Activated CD4-positive, alpha-beta T cell treated with anti-CD3 and anti-CD28 coated beads, Interleukin-2, amount 10 ng/mL, durations not matched to agents 7 days and 5 days (primary cell): ENCODE measurements around the gene DHX30. TPM values are rescaled to one million over a fixed set of nuclear protein-coding genes. Genes with fewer than 3 reads are reported as not detected.

Experiments used
- CTCF ChIA-PET: fragments of 350-600 bp; sonication (Branson Sonifier 250); formaldehyde crosslinking; loops from one replicate; lab custom pipeline; 2021; ENCODE audit warnings: antibody characterized with exemption; lab: Charles Lee
- POLR2A ChIA-PET: fragments of 350-600 bp; sonication (Branson Sonifier 250); formaldehyde crosslinking; loops from one replicate; lab custom pipeline; 2021; ENCODE audit warnings: antibody characterized with exemption; lab: Charles Lee
- DNase-seq: peaks from one replicate; pipeline ENCODE4 v3.0.0-alpha.2; 2020
- H3K27ac Mint-ChIP-seq: one replicate; pipeline ENCODE4 v1.8.0; 2021; ENCODE audit warnings: mild to moderate bottlenecking, moderate library complexity, mixed read lengths
- H3K27me3 Mint-ChIP-seq: one replicate; pipeline ENCODE4 v1.8.0; 2021; ENCODE audit warnings: mixed read lengths
- H3K36me3 Mint-ChIP-seq: one replicate; pipeline ENCODE4 v1.8.0; 2021; ENCODE audit warnings: low read depth, mixed read lengths
- H3K4me1 Mint-ChIP-seq: one replicate; pipeline ENCODE4 v1.8.0; 2021; ENCODE audit warnings: mixed read lengths
- H3K4me3 Mint-ChIP-seq: one replicate; pipeline ENCODE4 v1.8.0; 2021; ENCODE audit warnings: mild to moderate bottlenecking, moderate library complexity, mixed read lengths
- H3K9me3 Mint-ChIP-seq: one replicate; pipeline ENCODE4 v1.8.0; 2021; ENCODE audit warnings: mixed read lengths
- total RNA-seq, 2 experiments: library from RNA; stranded (reverse); gene quantifications; one replicate each; pipeline ENCODE4 v1.2.3, GENCODE V29; 2021

The DHX30 gene
- total RNA-seq, 2 experiments from 2014 or later: 73.2 to 77.8 TPM

DNA sequence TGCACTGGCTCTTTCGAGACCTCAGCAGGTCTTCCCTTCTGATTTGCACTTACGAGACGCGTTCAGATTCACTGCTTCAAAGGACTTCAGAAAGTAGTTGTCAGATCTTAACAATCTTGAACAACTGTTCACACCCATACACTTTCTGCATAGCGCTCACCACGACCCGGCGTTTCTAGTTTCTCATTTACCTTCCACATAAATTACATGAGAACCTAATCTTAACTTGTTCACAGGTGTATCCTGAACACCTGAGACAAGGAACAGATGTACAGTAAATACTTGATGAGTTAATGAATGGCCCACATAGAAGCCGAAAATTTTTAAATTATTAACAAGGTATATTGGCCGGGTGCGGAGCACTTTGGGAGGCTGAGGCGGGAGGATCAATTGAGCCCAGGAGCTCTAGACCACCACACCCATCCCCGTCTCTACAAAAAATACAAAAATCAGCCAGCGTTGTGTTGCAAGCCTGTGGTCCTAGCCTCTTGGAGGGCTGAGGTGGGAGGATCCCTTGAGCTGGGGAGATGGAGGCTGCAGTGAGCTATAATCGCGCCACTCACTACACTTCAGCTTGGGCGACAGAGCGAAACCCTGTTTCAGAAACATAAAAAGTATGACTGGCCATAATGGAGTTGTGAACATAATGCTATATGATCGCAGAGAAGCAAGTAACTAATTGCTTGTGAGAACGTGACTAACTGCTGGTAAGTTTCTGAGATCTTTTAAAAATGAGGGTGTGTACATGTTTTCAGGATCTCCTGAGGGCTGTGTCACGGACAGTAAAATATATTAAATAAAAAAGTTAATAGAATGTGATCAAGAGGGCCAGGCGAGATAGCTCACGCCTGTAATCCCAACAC is 20.3 kb upstream of the DHX30 start:
- POLR2A ChIA-PET: no interaction called here
- no peaks in the 10 kb centered on the region for H3K27me3 Mint-ChIP-seq
- DNase-seq: no peak
- peak overlapping the region; percentile 86 for H3K4me3 Mint-ChIP-seq
- peaks cover 8% of the 10 kb centered on the region for H3K36me3 Mint-ChIP-seq
- CTCF ChIA-PET: interaction anchor here (1.3 to 1.7 kb wide), 2 partner anchors 19 to 258 kb away, joined by 3 read pairs; no protein-coding TSS in a partner anchor
- H3K27ac Mint-ChIP-seq: peak overlapping the region; percentile 98
- H3K9me3 Mint-ChIP-seq: no peaks in the 10 kb centered on the region
- peaks cover 24% of the 10 kb centered on the region for H3K4me1 Mint-ChIP-seq

GRCh38 chr3:47783673-47784072 is 19.3 kb upstream of the DHX30 start:
- H3K9me3 Mint-ChIP-seq: no peaks in the 10 kb centered on the region
- CTCF ChIA-PET: interaction anchor here (1.3 to 1.7 kb wide), 2 partner anchors 18 to 259 kb away, joined by 3 read pairs; no protein-coding TSS in a partner anchor
- peak overlapping the region; percentile 25 for H3K4me3 Mint-ChIP-seq
- peaks cover 26% of the 10 kb centered on the region for H3K4me1 Mint-ChIP-seq
- H3K36me3 Mint-ChIP-seq: peaks cover 8% of the 10 kb centered on the region
- no peak overlapping the region for H3K27ac Mint-ChIP-seq
- POLR2A ChIA-PET: no interaction called here
- H3K27me3 Mint-ChIP-seq: no peaks in the 10 kb centered on the region
- DNase-seq: no peak

DNA sequence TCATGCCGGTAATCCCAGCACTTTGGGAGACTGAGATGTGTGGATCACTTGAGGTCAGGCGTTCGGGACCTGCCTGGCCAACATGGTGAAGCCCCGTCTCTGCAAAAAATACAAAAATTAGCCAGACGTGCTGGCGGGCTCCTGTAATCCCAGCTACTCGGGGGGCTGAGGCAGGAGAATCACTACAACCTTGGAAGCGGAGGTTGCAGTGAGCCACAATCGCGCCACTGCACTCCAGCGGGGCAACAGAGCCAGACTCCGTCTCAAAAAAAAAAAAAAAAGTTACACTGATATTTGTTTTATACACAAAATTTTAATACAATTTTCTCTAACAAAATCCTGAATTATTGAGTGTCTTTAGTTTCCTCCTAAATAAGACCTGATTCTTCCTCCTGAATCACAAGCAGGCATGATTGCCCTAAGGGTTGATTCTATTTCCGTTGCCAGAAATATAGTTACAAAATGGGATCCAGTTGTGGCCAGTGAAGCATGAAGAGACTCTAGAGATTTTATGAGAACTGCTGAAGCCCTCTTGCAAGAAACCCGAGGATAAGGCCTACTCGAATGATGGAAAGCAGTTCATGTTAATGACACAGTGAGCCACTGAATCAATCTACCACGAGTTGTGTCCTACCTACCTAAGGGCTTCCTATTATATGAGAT is 11.6 kb upstream of the DHX30 start:
- Mint-ChIP-seq H3K4me3 (no peak overlapping the region), H3K36me3 (no peaks in the 10 kb centered on the region), H3K27me3 (no peaks in the 10 kb centered on the region), H3K27ac (no peak overlapping the region), H3K4me1 (peaks cover 2% of the 10 kb centered on the region), H3K9me3 (peaks cover 2% of the 10 kb centered on the region)
- DNase-seq: no peak
- ChIA-PET POLR2A (no interaction called here), CTCF (no interaction called here)

GRCh38 chr3:47792699-47793098 is 10.2 kb upstream of the DHX30 start:
- ChIA-PET POLR2A (no interaction called here), CTCF (interaction anchor here (0.9 kb wide), 1 partner anchor 270 kb away, joined by 7 read pairs; no protein-coding TSS in a partner anchor)
- no peak for DNase-seq
- Mint-ChIP-seq H3K9me3 (peaks cover 2% of the 10 kb centered on the region), H3K27ac (no peak overlapping the region), H3K36me3 (no peaks in the 10 kb centered on the region), H3K27me3 (no peaks in the 10 kb centered on the region), H3K4me1 (peaks cover 2% of the 10 kb centered on the region), H3K4me3 (no peak overlapping the region)

DNA sequence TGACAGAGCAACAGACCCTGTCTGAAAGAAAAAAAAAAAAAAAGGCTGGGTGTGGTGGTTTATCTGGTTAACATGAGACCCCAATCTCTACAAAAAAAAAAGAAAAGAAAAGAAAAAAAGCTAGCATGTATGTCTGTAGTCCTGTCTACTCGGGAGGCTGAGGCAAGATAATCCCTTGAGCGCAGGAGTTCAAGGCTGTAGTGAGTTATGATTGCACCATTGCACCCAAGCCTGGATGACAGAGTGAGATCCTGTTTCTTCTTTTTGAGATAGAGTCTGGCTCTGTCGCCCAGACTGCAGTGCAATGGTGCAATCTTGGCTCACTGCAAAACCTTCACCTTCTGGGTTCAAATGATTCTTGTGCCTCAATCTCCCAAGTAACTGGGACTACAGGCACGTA is 8.4 kb upstream of the DHX30 start:
- no peak for DNase-seq
- Mint-ChIP-seq H3K4me3 (no peak overlapping the region), H3K9me3 (peaks cover 2% of the 10 kb centered on the region), H3K4me1 (no peaks in the 10 kb centered on the region), H3K36me3 (no peaks in the 10 kb centered on the region), H3K27ac (no peak overlapping the region), H3K27me3 (no peaks in the 10 kb centered on the region)
- CTCF ChIA-PET: no interaction called here
- POLR2A ChIA-PET: interaction anchor here (0.7 kb wide), 1 partner anchor 110 kb away, joined by 18 read pairs; no protein-coding TSS in a partner anchor

- H3K27me3 Mint-ChIP-seq: no peaks in the 10 kb centered on the region
- CTCF ChIA-PET: interaction anchor here (1.0 to 1.7 kb wide), 3 partner anchors 10 to 24 kb away, joined by 4 to 5 read pairs (median 4); no protein-coding TSS in a partner anchor
- peaks cover 26% of the 10 kb centered on the region for H3K4me1 Mint-ChIP-seq
- H3K36me3 Mint-ChIP-seq: no peaks in the 10 kb centered on the region
- no peak overlapping the region for H3K4me3 Mint-ChIP-seq
- no peak overlapping the region for H3K27ac Mint-ChIP-seq
- H3K9me3 Mint-ChIP-seq: no peaks in the 10 kb centered on the region
- no peak for DNase-seq
- POLR2A ChIA-PET: no interaction called here
These were observed 3.2 kb upstream of the DHX30 start for GRCh38 chr3:47799733-47800132.

GRCh38 chr3:47803480-47804025 is 615 bp downstream of the DHX30 start:
- DNase-seq: no peak
- Mint-ChIP-seq H3K27ac (peak overlapping the region; percentile 94), H3K9me3 (no peaks in the 10 kb centered on the region), H3K36me3 (peaks cover 4% of the 10 kb centered on the region), H3K4me1 (peaks cover 29% of the 10 kb centered on the region), H3K27me3 (no peaks in the 10 kb centered on the region), H3K4me3 (peak overlapping the region; percentile 95)
- ChIA-PET CTCF (interaction anchor here (1.9 kb wide), 1 partner anchor 21 kb away, joined by 9 read pairs; no protein-coding TSS in a partner anchor), POLR2A (no interaction called here)

- H3K4me3 Mint-ChIP-seq: peak overlapping the region; percentile 95
- DNase-seq: no peak
- no peaks in the 10 kb centered on the region for H3K27me3 Mint-ChIP-seq
- H3K4me1 Mint-ChIP-seq: peaks cover 29% of the 10 kb centered on the region
- ChIA-PET POLR2A (no interaction called here), CTCF (interaction anchor here (0.7 to 1.9 kb wide), 3 partner anchors 9 to 20 kb away, joined by 3 to 9 read pairs (median 4); no protein-coding TSS in a partner anchor)
- H3K9me3 Mint-ChIP-seq: no peaks in the 10 kb centered on the region
- peaks cover 4% of the 10 kb centered on the region for H3K36me3 Mint-ChIP-seq
- H3K27ac Mint-ChIP-seq: peak overlapping the region; percentile 1
These were observed 1.6 kb downstream of the DHX30 start for GRCh38 chr3:47804577-47804976.

- Mint-ChIP-seq H3K36me3 (peaks cover 23% of the 10 kb centered on the region), H3K27ac (no peak overlapping the region), H3K4me1 (no peaks in the 10 kb centered on the region), H3K4me3 (no peak overlapping the region), H3K9me3 (no peaks in the 10 kb centered on the region), H3K27me3 (no peaks in the 10 kb centered on the region)
- ChIA-PET CTCF (interaction anchor here (0.6 to 0.9 kb wide), 4 partner anchors 11 to 306 kb away, joined by 3 to 4 read pairs (median 3); no protein-coding TSS in a partner anchor), POLR2A (no interaction called here)
- no peak for DNase-seq
These were observed 10.7 kb downstream of the DHX30 start for GRCh38 chr3:47813551-47814177.

DNA sequence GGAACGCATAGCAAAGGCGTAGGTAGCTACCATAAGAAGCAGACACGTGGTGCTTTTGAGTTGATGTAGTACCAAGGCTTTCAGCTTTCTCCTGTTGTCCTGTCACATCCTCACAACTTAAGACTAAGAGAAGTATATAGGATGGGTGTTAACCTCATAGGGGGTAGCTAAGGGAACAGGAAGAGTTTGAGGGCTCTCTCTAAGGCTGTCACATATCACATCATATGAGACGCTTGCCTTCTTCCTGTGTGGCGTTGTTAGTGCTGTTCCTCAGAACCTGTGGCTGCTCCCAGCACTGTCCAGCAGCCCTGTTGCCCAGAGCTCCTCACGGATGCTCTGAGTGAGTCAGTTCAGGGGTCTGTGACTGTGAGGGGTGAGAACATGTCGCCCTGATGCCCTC is 14.7 kb downstream of the DHX30 start:
- Mint-ChIP-seq H3K36me3 (peaks cover 14% of the 10 kb centered on the region), H3K4me1 (no peaks in the 10 kb centered on the region), H3K4me3 (no peak overlapping the region), H3K27me3 (no peaks in the 10 kb centered on the region), H3K9me3 (peaks cover 4% of the 10 kb centered on the region), H3K27ac (no peak overlapping the region)
- ChIA-PET CTCF (interaction anchor here (1.1 to 3.7 kb wide), 3 partner anchors 7 to 173 kb away, joined by 3 to 19 read pairs (median 4); no protein-coding TSS in a partner anchor), POLR2A (no interaction called here)
- DNase-seq: no peak

DNA sequence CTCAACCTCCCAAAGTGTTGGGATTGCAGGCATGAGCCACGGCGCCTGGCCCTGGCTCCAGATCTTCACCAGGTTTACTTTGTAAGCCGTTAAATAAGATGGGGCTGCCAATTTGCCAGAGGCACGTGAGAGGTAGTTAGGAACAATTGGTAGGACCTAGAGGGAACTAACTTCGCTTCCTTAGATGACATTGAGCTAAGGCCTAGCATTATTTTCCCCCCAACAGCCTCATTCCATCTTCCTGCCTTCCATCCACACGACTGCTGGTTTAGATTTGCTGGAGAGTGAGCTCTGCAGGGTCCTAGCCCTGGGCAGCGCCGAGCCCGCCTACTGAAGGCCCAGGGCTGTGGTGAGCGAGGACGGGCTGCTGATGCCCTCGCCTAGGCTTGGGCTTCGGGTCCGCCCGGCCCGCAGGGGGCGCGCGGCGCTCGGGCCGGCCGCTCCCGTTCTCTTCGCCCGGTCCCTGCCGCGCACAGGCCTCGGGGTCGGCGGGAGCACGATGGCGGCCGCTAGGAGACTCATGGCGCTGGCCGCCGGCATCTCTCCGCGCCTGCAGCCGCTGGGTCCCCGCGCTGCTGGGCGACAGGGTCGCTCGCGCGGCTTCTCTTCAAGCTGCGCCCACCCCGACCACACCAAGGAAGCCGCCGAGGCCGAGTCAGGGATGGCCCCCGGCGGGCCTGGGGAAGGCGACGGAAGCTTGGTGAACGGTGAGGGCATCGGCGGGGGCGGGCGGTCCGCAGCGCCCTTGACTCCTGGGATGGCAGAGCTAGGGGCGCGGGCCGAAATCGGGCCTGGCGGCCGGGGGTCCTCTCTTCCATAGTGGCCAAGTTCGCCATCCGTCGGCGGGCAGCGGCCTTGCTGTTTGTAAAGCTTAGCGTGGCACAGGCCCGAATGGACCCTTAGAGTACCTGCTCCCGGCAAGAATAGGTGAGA is 21.9 kb downstream of the DHX30 start:
- peaks cover 4% of the 10 kb centered on the region for H3K9me3 Mint-ChIP-seq

More for the DNA sequence above, 21.9 kb downstream of the DHX30 start:
- peak; percentile 74 for DNase-seq
- H3K27ac Mint-ChIP-seq: peak overlapping the region; percentile 90
- ChIA-PET CTCF (interaction anchor here (0.5 to 5.3 kb wide), 29 partner anchors 9 to 358 kb away, joined by 3 to 31 read pairs (median 4); no protein-coding TSS in a partner anchor), POLR2A (interaction anchor here (0.5 kb wide), 1 partner anchor 260 kb away, joined by 5 read pairs; no protein-coding TSS in a partner anchor)
- peaks cover 36% of the 10 kb centered on the region for H3K36me3 Mint-ChIP-seq
- peaks cover 35% of the 10 kb centered on the region for H3K4me1 Mint-ChIP-seq
- H3K4me3 Mint-ChIP-seq: peak overlapping the region; percentile 89
- no peaks in the 10 kb centered on the region for H3K27me3 Mint-ChIP-seq
